Pancreas (tissue), 10 donors: ENCODE results near the gene TMIGD1. TPM values are rescaled to one million over a fixed set of nuclear protein-coding genes. Genes with fewer than 3 reads are reported as not detected.
A peak's percentile ranks its signal among the peaks of the same experiment; 100 is the strongest.

Experiments used
- ATAC-seq, 4 donors: fragments of 200-7000 bp; cut with Tn5 transposase; one replicate each; pipeline versions ENCODE4 v1.8.0 to v1.9.1; 2020; ENCODE audit warnings: mild to moderate bottlenecking in 4 of 4, moderate library complexity in 4 of 4
- DNase-seq, 6 donors: peaks; one replicate each; pipeline ENCODE4 v3.0.0-alpha.2; 2020
- FAIRE-seq: peaks from 2 replicates; lab custom pipeline; 2012; peaks lifted over from hg19 to GRCh38; lab: Jason Lieb, UNC
- H3K27ac ChIP-seq, 4 donors: fragments of 200-600 bp; sonication (generic); 1 replicate in 3 of 4; 2 replicates in 1 of 4; pipeline versions ENCODE4 v1.5.0 to v1.8.0; 2020
- H3K27me3 ChIP-seq, 4 donors: fragments of 200-600 bp; one replicate each; pipeline ENCODE4 v1.8.0; 2021
- H3K36me3 ChIP-seq, 3 donors: fragments of 200-600 bp; sonication (generic) in 1 of 3; one replicate each; pipeline versions ENCODE4 v1.5.0 to v1.8.0; 2020 to 2021
- H3K4me1 ChIP-seq, 3 donors: fragments of 200-600 bp; one replicate each; pipeline ENCODE4 v1.8.0; 2021
- H3K4me3 ChIP-seq, 4 donors: fragments of 200-600 bp; sonication (generic) in 2 of 4; one replicate each; pipeline versions ENCODE4 v1.5.0 to v1.8.0; 2020 to 2021
- H3K9me3 ChIP-seq, 4 donors: fragments of 200-600 bp; one replicate each; pipeline ENCODE4 v1.8.0; 2021
- WGBS, 2 donors: extraction: QIAGEN DNeasy Blood & Tissue Kit; methylation state at CpG; one replicate each; pipeline ENCODE4 v1.1.7; 2013; 5-methylcytosine and 5-hydroxymethylcytosine counted together
- intact Hi-C, 3 donors: fragments of 100-400 bp; cut with DNase I; formaldehyde crosslinking; loops; one replicate each; pipeline versions ENCODE4 v1.11.1 to v1.14.2; 2022
- polyA plus RNA-seq, 2 donors: library from polyadenylated mRNA; stranded (reverse); fragments of 200-250 nt; gene quantifications; one replicate each; pipeline ENCODE4 v1.2.3, GENCODE V29; 2013
- total RNA-seq, 6 donors: library from RNA; stranded (reverse); fragmentation: NEBNext Ultra II Directional in 4 of 6; extraction: Animal tissue kit (Norgen Biotek cat#: 25700) in 4 of 6; gene quantifications; one replicate each; pipeline versions ENCODE4 v1.2.1 to v1.2.4, GENCODE V29; 2021 to 2023
- TF ChIP-seq, protein P1 (sequence below), 4 donors: fragments of 200-600 bp; sonication (generic) in 3 of 4; IDR thresholded peaks; one replicate each; pipeline versions ENCODE4 v1.5.0 to v1.8.0; 2021; ENCODE audit warnings: antibody characterized with exemption in 4 of 4
- donor health status: healthy with polysubstance abuse.
- donor health status: DM: no; HTN: no; CAD: no; lungs with moderate emphysema.
- donor health status: DM: no; HTN: no; CAD: no.
- donor health status: control.
- donor health status: control.
- donor health status: Bipolar disorder and iron deficiency.
- donor health status: DM: yes; HTN: yes; CAD: no.
- donor health status: DM: no; HTN: no; CAD: no.
- donor health status: DM: no; HTN: no; CAD: no.
- donor health status: DM: yes; HTN: yes; CAD: no.

The TMIGD1 gene
- total and polyA plus RNA-seq, 8 donors = not detected

- peak overlapping the region in 3 of 4 donors; percentile 88 to 98 (median 90) for H3K4me3 ChIP-seq
- H3K36me3 ChIP-seq = no peaks in the 10 kb centered on the region
- 71 to 72% methylated on average over 11 of the region's 11 CpGs for WGBS, 2 donors
- TF ChIP-seq, protein P1, sequence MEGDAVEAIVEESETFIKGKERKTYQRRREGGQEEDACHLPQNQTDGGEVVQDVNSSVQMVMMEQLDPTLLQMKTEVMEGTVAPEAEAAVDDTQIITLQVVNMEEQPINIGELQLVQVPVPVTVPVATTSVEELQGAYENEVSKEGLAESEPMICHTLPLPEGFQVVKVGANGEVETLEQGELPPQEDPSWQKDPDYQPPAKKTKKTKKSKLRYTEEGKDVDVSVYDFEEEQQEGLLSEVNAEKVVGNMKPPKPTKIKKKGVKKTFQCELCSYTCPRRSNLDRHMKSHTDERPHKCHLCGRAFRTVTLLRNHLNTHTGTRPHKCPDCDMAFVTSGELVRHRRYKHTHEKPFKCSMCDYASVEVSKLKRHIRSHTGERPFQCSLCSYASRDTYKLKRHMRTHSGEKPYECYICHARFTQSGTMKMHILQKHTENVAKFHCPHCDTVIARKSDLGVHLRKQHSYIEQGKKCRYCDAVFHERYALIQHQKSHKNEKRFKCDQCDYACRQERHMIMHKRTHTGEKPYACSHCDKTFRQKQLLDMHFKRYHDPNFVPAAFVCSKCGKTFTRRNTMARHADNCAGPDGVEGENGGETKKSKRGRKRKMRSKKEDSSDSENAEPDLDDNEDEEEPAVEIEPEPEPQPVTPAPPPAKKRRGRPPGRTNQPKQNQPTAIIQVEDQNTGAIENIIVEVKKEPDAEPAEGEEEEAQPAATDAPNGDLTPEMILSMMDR (IDR thresholded peaks at IDR 0.05) = no peak
- FAIRE-seq (no peak), DNase-seq (no peak), ATAC-seq (no peak)
- H3K9me3 ChIP-seq = no peaks in the 10 kb centered on the region
- intact Hi-C loops = no loop called here
- H3K27me3 ChIP-seq = no peaks in the 10 kb centered on the region
- peak overlapping the region in 1 of 4 donors; percentile 90 for H3K27ac ChIP-seq
- peaks cover 0 to 33% (median 30%) of the 10 kb centered on the region in 3 donors for H3K4me1 ChIP-seq
These were observed 43.9 kb upstream of the TMIGD1 start for GRCh38 chr17:30377574-30378240.

DNA sequence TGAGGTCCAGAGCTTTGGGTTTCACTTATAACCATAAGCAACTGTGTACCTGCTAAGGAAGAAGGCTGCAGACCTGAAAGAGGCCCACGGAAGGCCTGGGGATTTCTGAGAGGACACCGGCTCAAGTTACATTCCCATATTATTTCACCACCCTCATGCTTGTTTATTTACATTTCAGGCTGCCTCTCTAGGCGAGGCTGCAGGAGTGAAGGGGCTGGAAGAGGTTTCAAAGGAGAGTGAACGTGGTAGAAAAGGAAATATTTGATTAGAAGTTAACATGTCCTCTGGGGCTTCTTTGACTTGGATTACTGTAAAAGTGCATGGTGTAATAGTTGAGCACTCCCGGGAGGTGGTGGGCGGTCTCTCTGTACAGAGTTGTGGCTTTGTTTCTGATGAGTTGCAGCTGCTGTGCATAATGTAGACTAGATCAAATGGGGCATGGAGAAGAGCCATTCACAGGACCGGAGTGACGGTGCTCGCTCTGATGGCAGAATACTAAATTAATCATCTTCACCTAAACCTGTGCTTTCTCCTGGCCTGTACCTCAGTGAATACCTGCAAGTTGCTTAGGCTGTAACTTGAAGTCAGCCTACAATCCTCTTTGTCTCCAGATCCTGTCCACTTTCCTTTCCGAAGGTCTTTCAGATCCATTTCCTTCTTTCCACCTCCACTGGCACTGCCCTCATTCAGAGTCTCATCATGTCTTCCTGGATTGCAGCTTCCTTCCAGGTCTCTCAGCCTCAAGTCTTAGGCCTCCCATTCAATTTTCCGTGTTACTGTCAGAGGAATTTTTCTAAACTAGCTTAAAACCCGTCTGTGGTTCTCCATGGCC lies 43.0 kb upstream of the TMIGD1 start:
- Histone ChIP-seq H3K4me1 (peaks cover 0 to 26% (median 25%) of the 10 kb centered on the region in 3 donors), H3K27me3 (no peaks in the 10 kb centered on the region), H3K27ac (peak overlapping the region in 2 of 4 donors; percentile 14 to 56), H3K4me3 (no peak overlapping the region), H3K36me3 (no peaks in the 10 kb centered on the region), H3K9me3 (no peaks in the 10 kb centered on the region)
- DNase-seq = no peak
- no peak for FAIRE-seq
- 65 to 69% methylated on average over 12 of the region's 12 CpGs for WGBS, 2 donors
- ATAC-seq = peak in 1 of 4 donors; percentile 12
- intact Hi-C loops = no loop called here
- TF ChIP-seq, protein P1 (IDR thresholded peaks at IDR 0.05) = no peak

- Histone ChIP-seq H3K36me3 (no peaks in the 10 kb centered on the region), H3K4me1 (peaks cover 0 to 19% (median 19%) of the 10 kb centered on the region in 3 donors), H3K4me3 (no peak overlapping the region), H3K27ac (no peak overlapping the region), H3K9me3 (no peaks in the 10 kb centered on the region), H3K27me3 (no peaks in the 10 kb centered on the region)
- TF ChIP-seq, protein P1 (IDR thresholded peaks at IDR 0.05) = no peak
- intact Hi-C loops = no loop called here
- no peak for ATAC-seq
- no peak for DNase-seq
- no peak for FAIRE-seq
- 92 to 95% methylated on average over 1 of the region's 1 CpG for WGBS, 2 donors
These were observed 41.8 kb upstream of the TMIGD1 start for GRCh38 chr17:30375661-30376060.

- Histone ChIP-seq H3K9me3 (no peaks in the 10 kb centered on the region), H3K4me1 (peaks cover 18 to 31% (median 28%) of the 10 kb centered on the region in 3 donors), H3K36me3 (no peaks in the 10 kb centered on the region), H3K27me3 (no peaks in the 10 kb centered on the region), H3K4me3 (no peak overlapping the region), H3K27ac (no peak overlapping the region)
- FAIRE-seq (no peak), DNase-seq (no peak), ATAC-seq (no peak)
- intact Hi-C loops = no loop called here
- WGBS, 2 donors = 89 to 97% methylated on average over 2 of the region's 2 CpGs
- TF ChIP-seq, protein P1 (IDR thresholded peaks at IDR 0.05) = no peak
These were observed 38.9 kb upstream of the TMIGD1 start for GRCh38 chr17:30372755-30373154.
